ENCODE data around the gene BRD2.

DNA sequence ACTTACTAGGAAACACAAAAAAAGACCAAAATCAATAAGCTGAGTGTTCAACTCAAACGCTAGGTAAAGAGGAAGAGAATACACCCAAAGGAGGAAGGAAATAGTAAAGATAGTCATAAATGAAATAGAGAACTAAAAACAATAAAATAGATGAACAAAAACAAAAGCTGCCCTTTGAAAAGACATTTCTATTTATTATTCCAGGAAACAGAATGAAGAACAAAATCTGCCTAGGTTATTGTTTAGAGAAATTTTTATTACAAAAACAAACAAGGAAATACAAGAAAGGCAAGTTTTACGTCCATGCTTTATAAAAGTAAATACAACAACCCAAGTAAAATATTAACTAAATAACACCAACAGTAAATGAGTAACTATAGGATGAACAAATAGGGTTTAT, 47.7 kb upstream of the BRD2 start:
- TF ChIP-seq, protein P1, sequence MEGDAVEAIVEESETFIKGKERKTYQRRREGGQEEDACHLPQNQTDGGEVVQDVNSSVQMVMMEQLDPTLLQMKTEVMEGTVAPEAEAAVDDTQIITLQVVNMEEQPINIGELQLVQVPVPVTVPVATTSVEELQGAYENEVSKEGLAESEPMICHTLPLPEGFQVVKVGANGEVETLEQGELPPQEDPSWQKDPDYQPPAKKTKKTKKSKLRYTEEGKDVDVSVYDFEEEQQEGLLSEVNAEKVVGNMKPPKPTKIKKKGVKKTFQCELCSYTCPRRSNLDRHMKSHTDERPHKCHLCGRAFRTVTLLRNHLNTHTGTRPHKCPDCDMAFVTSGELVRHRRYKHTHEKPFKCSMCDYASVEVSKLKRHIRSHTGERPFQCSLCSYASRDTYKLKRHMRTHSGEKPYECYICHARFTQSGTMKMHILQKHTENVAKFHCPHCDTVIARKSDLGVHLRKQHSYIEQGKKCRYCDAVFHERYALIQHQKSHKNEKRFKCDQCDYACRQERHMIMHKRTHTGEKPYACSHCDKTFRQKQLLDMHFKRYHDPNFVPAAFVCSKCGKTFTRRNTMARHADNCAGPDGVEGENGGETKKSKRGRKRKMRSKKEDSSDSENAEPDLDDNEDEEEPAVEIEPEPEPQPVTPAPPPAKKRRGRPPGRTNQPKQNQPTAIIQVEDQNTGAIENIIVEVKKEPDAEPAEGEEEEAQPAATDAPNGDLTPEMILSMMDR (IDR thresholded peaks at IDR 0.05; ENCODE audit: low read length): no peak
- no peak for TF ChIP-seq EZH2 (optimal IDR thresholded peaks at IDR 0.05; ENCODE audit: low read depth, low read length)
- no peak for TF ChIP-seq EZH2phosphoT487 (IDR thresholded peaks at IDR 0.05; ENCODE audit: low read length)
